Adrenal gland (tissue), 12 donors: ENCODE measurements around the gene FAM241A. TPM values are rescaled to one million over a fixed set of nuclear protein-coding genes. Genes with fewer than 3 reads are reported as not detected.

Experiments
- DNase-seq, 7 donors: peaks; one replicate each; pipeline ENCODE4 v3.0.0-alpha.2; 2019 to 2020
- H3K27ac ChIP-seq, 5 donors: fragments of 200-600 bp; sonication (generic) in 4 of 5; 1 replicate in 3 of 5; 2 replicates in 2 of 5; pipeline versions ENCODE4 v1.5.1 to v1.8.0; 2016 to 2020; ENCODE audit warnings: mild to moderate bottlenecking in 1 of 5
- H3K27me3 ChIP-seq: fragments of 200-600 bp; 2 replicates; pipeline ENCODE4 v1.8.0; 2021
- H3K36me3 ChIP-seq, 2 donors: fragments of 200-600 bp; replicated peaks in 1 of 2; 1 replicate in 1 of 2; 2 replicates in 1 of 2; pipeline versions ENCODE4 v1.5.1 to v1.8.0; 2018 to 2022
- H3K4me1 ChIP-seq, 2 donors: fragments of 200-600 bp; replicated peaks in 1 of 2; 1 replicate in 1 of 2; 2 replicates in 1 of 2; pipeline versions ENCODE4 v1.5.1 to v1.8.0; 2018 to 2021
- H3K4me3 ChIP-seq, 4 donors: fragments of 200-600 bp; sonication (generic) in 3 of 4; one replicate each; pipeline ENCODE4 v1.5.1; 2016 to 2018
- H3K9me3 ChIP-seq, 3 donors: fragments of 200-600 bp; sonication (generic) in 1 of 3; replicated peaks in 1 of 3; 1 replicate in 2 of 3; 2 replicates in 1 of 3; pipeline versions ENCODE4 v1.5.1 to v1.8.0; 2016 to 2021
- POLR2A ChIP-seq, 2 donors: fragments of 450-650 bp; IDR thresholded peaks; one replicate each; pipeline ENCODE4 v1.6.1; 2017; ENCODE audit warnings: antibody characterized with exemption in 2 of 2, mild to moderate bottlenecking in 2 of 2, moderate library complexity in 1 of 2
- WGBS, 4 donors: extraction: QIAGEN DNeasy Blood & Tissue Kit in 2 of 4; methylation state at CpG; one replicate each; pipeline versions ENCODE4 v1.1.5 to v1.1.7; 2013 to 2017; 5-methylcytosine and 5-hydroxymethylcytosine counted together
- intact Hi-C, 2 donors: fragments of 100-400 bp; cut with DNase I; formaldehyde crosslinking; loops; one replicate each; pipeline versions ENCODE4 v1.14.1 to v1.15.0; 2022 to 2023
- polyA plus RNA-seq, 3 donors: library from polyadenylated mRNA; stranded (reverse); fragments of 200-250 nt in 2 of 3; fragments of 350-450 nt in 1 of 3; fragmentation: Illumina TruSeq in 1 of 3; extraction: RNeasy Lipid Tissue Mini Kit (QIAGEN cat#74804) in 1 of 3; gene quantifications; one replicate each; pipeline ENCODE4 v1.2.3, GENCODE V29; 2013 to 2014
- total RNA-seq, 9 donors: library from RNA; depleted of rRNA in 4 of 9; stranded (reverse); fragments of >200 nt in 4 of 9; fragments of 120-200 nt in 1 of 9; fragmentation: NEBNext Ultra II Directional in 1 of 9; extraction: Animal tissue kit (Norgen Biotek cat#: 25700) in 1 of 9; gene quantifications; one replicate each; pipeline versions ENCODE4 v1.1.0 to v1.2.4, GENCODE V29; 2013 to 2023
- TF ChIP-seq, protein P1 (sequence below), 6 experiments: fragments of 450-650 bp in 4 of 6; fragments of 200-600 bp in 2 of 6; sonication (generic) in 1 of 6; IDR thresholded peaks; 1 replicate in 5 of 6; 2 replicates in 1 of 6; pipeline versions ENCODE4 v1.5.1 to v1.8.0; 2016 to 2021; ENCODE audit warnings: antibody characterized with exemption in 6 of 6, mild to moderate bottlenecking in 2 of 6, moderate library complexity in 1 of 6
- donor health status: healthy with polysubstance abuse.
- donor health status: Bipolar disorder and iron deficiency.
- donor health status: DM: yes; HTN: yes; CAD: no.
- donor health status: DM: no; HTN: no; CAD: no.
- donor health status: DM: no; HTN: no; CAD: no.
- donor health status: DM: yes; HTN: yes; CAD: no.

The FAM241A gene
- total and polyA plus RNA-seq, 12 donors, result 0.55 to 4.6 (median 2.8) TPM

- intact Hi-C loops, result loop anchor here in 1 of 2 donors (5.0 to 10.0 kb wide), 2 partner anchors 91 to 139 kb away; partner anchors contain the start of gene FAM241A
- TF ChIP-seq, protein P1, sequence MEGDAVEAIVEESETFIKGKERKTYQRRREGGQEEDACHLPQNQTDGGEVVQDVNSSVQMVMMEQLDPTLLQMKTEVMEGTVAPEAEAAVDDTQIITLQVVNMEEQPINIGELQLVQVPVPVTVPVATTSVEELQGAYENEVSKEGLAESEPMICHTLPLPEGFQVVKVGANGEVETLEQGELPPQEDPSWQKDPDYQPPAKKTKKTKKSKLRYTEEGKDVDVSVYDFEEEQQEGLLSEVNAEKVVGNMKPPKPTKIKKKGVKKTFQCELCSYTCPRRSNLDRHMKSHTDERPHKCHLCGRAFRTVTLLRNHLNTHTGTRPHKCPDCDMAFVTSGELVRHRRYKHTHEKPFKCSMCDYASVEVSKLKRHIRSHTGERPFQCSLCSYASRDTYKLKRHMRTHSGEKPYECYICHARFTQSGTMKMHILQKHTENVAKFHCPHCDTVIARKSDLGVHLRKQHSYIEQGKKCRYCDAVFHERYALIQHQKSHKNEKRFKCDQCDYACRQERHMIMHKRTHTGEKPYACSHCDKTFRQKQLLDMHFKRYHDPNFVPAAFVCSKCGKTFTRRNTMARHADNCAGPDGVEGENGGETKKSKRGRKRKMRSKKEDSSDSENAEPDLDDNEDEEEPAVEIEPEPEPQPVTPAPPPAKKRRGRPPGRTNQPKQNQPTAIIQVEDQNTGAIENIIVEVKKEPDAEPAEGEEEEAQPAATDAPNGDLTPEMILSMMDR (IDR thresholded peaks at IDR 0.05), result no peak
- TF ChIP-seq POLR2A (IDR thresholded peaks at IDR 0.05), result no peak
Measured at GRCh38 chr4:112236040-112236439, 90.8 kb downstream of the FAM241A start.

DNA sequence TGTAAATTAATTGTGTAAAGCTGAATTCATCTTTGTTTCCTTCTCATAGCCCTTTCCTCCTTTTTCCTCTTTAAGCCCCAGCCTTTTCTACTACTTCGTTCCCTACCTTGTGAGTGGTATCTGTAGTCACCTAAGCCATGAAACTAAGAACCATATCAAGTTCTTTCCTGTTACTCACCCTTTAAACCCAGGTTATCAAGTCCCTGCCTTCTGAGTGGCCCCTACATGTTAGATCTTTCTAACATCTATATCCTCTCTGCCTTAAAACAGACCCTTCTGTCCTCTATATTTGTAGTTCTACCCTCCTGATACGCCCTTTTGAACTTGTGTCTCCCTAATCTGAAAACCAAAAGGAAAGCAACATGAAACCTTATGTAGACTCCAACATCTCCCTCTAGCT lies 93.6 kb downstream of the FAM241A start:
- Histone ChIP-seq H3K27ac (no peak overlapping the region), H3K27me3 (no peaks in the 10 kb centered on the region), H3K4me3 (no peak overlapping the region), H3K36me3 (no peaks in the 10 kb centered on the region), H3K9me3 (no peaks in the 10 kb centered on the region), H3K4me1 (no peaks in the 10 kb centered on the region)
- intact Hi-C loops, result loop anchor here in 1 of 2 donors (5.0 to 10.0 kb wide), 2 partner anchors 94 to 142 kb away; partner anchors contain the start of gene FAM241A
- WGBS, 4 donors, result 93 to 99% (median 97%) methylated on average over 2 of the region's 2 CpGs
- TF ChIP-seq, protein P1 (IDR thresholded peaks at IDR 0.05), result no peak
- TF ChIP-seq POLR2A (IDR thresholded peaks at IDR 0.05), result no peak
- no peak for DNase-seq

More at GRCh38 chr4:112236040-112236439, 90.8 kb downstream of the FAM241A start:
- H3K36me3 ChIP-seq, result no peaks in the 10 kb centered on the region
- WGBS, 4 donors, result 89 to 98% (median 95%) methylated on average over 2 of the region's 2 CpGs
- H3K9me3 ChIP-seq, result no peaks in the 10 kb centered on the region
- peaks cover 0 to 12% of the 10 kb centered on the region in 2 donors for H3K4me1 ChIP-seq
- DNase-seq, result no peak
- no peaks in the 10 kb centered on the region for H3K27me3 ChIP-seq
- no peak overlapping the region for H3K27ac ChIP-seq
- no peak overlapping the region for H3K4me3 ChIP-seq

Other genes with a start within 250 kb of the FAM241A start
- 10 to 100 TPM; 13.1 to 30.1 (median 19.6) TPM for gene AP1AR, start 86.3 kb downstream of the FAM241A start, total RNA-seq
- gene AP1AR, start 86.3 kb downstream of the FAM241A start, polyA plus RNA-seq, result 10 to 100 TPM in 1 of 3 donors, 1 to 10 TPM in 2; 7.3 to 27.5 (median 8.0) TPM
- gene TIFA, start 140.4 kb downstream of the FAM241A start, total RNA-seq, result 10 to 100 TPM in 4 of 9 donors, 1 to 10 TPM in 4, under 1 TPM in 1; 0.54 to 20.5 (median 9.2) TPM
- gene TIFA, start 140.4 kb downstream of the FAM241A start, polyA plus RNA-seq, result 1 to 10 TPM; 2.2 to 6.7 (median 2.2) TPM
- gene ALPK1, start 151.9 kb downstream of the FAM241A start, total RNA-seq, result 10 to 100 TPM in 8 of 9 donors, 1 to 10 TPM in 1; 6.0 to 50.4 (median 14.8) TPM
- gene ALPK1, start 151.9 kb downstream of the FAM241A start, polyA plus RNA-seq, result 10 to 100 TPM in 2 of 3 donors, 1 to 10 TPM in 1; 6.8 to 13.8 (median 13.2) TPM